Keratinocyte (primary cell): ENCODE measurements around the gene CAPZB. TPM values are rescaled to one million over a fixed set of nuclear protein-coding genes. Genes with fewer than 3 reads are reported as not detected.

ENCODE experiments used
- DNase-seq: peaks from one replicate; pipeline ENCODE4 v3.0.0-alpha.2; 2011; ENCODE audit warnings: low read depth, missing footprints, low spot score
- FAIRE-seq: peaks from 2 replicates; lab custom pipeline; 2011; peaks lifted over from hg19 to GRCh38; lab: Jason Lieb, UNC
- H2AFZ ChIP-seq: 2 replicates; pipeline ENCODE4 v1.6.0; 2012; ENCODE audit warnings: low read length, control low read depth, inconsistent platforms; ENCODE audit not compliant: control insufficient read depth
- H3K27ac ChIP-seq: 2 replicates; pipeline ENCODE4 v1.5.1; 2011; ENCODE audit warnings: low read length; ENCODE audit not compliant: control insufficient read depth, insufficient read depth
- H3K27me3 ChIP-seq: 3 replicates; pipeline ENCODE4 v1.6.0; 2011; ENCODE audit warnings: low read length; ENCODE audit not compliant: control insufficient read depth, insufficient read depth; ENCODE audit errors: extremely low read depth
- H3K36me3 ChIP-seq, 2 experiments: 2 replicates in 1 of 2; 3 replicates in 1 of 2; pipeline ENCODE4 v1.5.1; 2011; ENCODE audit warnings: low read length in 2 of 2, mild to moderate bottlenecking in 1 of 2; ENCODE audit not compliant: control insufficient read depth in 2 of 2, insufficient read depth in 2 of 2; ENCODE audit errors: extremely low read depth in 1 of 2
- H3K4me1 ChIP-seq: 3 replicates; pipeline ENCODE4 v1.5.1; 2011; ENCODE audit warnings: low read length; ENCODE audit not compliant: control insufficient read depth, insufficient read depth; ENCODE audit errors: extremely low read depth
- H3K4me2 ChIP-seq: 3 replicates; pipeline ENCODE4 v1.6.0; 2011; ENCODE audit warnings: low read depth, low read length; ENCODE audit not compliant: control insufficient read depth, insufficient read depth; ENCODE audit errors: extremely low read depth
- H3K4me3 ChIP-seq, 3 experiments: fragments of 200-600 bp in 1 of 3; sonication (generic) in 1 of 3; 2 replicates in 2 of 3; 3 replicates in 1 of 3; pipeline ENCODE4 v1.5.1; 2011 to 2016; ENCODE audit warnings: low read length in 3 of 3, mild to moderate bottlenecking in 3 of 3, control low read depth in 2 of 3, inconsistent platforms in 1 of 3, low read depth in 1 of 3, mixed read lengths in 1 of 3, mixed run types in 1 of 3, moderate library complexity in 1 of 3; ENCODE audit not compliant: control insufficient read depth in 2 of 3, insufficient read depth in 2 of 3; ENCODE audit errors: extremely low read depth in 1 of 3
- H3K79me2 ChIP-seq: 2 replicates; pipeline ENCODE4 v1.6.0; 2012; ENCODE audit warnings: low read length; ENCODE audit not compliant: control insufficient read depth, insufficient read depth
- H3K9ac ChIP-seq: 3 replicates; pipeline ENCODE4 v1.6.0; 2011; ENCODE audit warnings: low read length; ENCODE audit not compliant: control insufficient read depth, insufficient read depth; ENCODE audit errors: extremely low read depth
- H3K9me1 ChIP-seq: 3 replicates; pipeline ENCODE4 v1.6.0; 2011; ENCODE audit warnings: low read length; ENCODE audit not compliant: control insufficient read depth, insufficient read depth; ENCODE audit errors: extremely low read depth
- H3K9me3 ChIP-seq: 2 replicates; pipeline ENCODE4 v1.5.1; 2012; ENCODE audit warnings: low read depth, low read length; ENCODE audit not compliant: control insufficient read depth
- H4K20me1 ChIP-seq: 3 replicates; pipeline ENCODE4 v1.6.0; 2011; ENCODE audit warnings: low read length; ENCODE audit not compliant: control insufficient read depth, insufficient read depth; ENCODE audit errors: extremely low read depth
- EZH2 ChIP-seq: IDR thresholded peaks from one replicate; pipeline ENCODE4 v1.6.1; 2012; ENCODE audit warnings: inconsistent platforms, mild to moderate bottlenecking, low read length, moderate library complexity
- dilution Hi-C: fragments of 300-500 bp; cut with MboI; formaldehyde crosslinking; loops from one replicate; pipeline ENCODE4 v1.7.0; 2020; ENCODE audit warnings: low sequenced_read_pairs; ENCODE audit not compliant: extremely low pct_ligation_motif_present
- polyA plus RNA-seq, 5 experiments: library from polyadenylated mRNA; depleted of rRNA in 3 of 5; stranded (reverse) in 3 of 5; stranded (forward) in 1 of 5; unstranded in 1 of 5; fragments of >200 nt; gene quantifications; 1 replicate in 1 of 5; 2 replicates in 3 of 5; 3 replicates in 1 of 5; pipeline versions ENCODE4 v1.2.1 to v1.2.3, GENCODE V29; 2011 to 2012; ENCODE audit warnings: missing spikeins in 2 of 5, low read depth in 1 of 5, low replicate concordance in 1 of 5
- TF ChIP-seq, protein P1 (sequence below), 3 experiments: IDR thresholded peaks in 1 of 3; conservative IDR thresholded peaks in 1 of 3; optimal IDR thresholded peaks in 1 of 3; 2 replicates in 2 of 3; 3 replicates in 1 of 3; pipeline versions ENCODE3 to v1.5.1; 2011; ENCODE audit warnings: low read length in 3 of 3, mild to moderate bottlenecking in 3 of 3, moderate library complexity in 2 of 3, control low read depth in 1 of 3, inconsistent platforms in 1 of 3; ENCODE audit not compliant: insufficient read depth in 2 of 3; ENCODE audit errors: extremely low read depth in 1 of 3

Gene CAPZB
- polyA plus RNA-seq, 1 donor (not counting 4 experiments of a cell fraction or from before 2014, with no cell fraction given): 193 TPM

DNA sequence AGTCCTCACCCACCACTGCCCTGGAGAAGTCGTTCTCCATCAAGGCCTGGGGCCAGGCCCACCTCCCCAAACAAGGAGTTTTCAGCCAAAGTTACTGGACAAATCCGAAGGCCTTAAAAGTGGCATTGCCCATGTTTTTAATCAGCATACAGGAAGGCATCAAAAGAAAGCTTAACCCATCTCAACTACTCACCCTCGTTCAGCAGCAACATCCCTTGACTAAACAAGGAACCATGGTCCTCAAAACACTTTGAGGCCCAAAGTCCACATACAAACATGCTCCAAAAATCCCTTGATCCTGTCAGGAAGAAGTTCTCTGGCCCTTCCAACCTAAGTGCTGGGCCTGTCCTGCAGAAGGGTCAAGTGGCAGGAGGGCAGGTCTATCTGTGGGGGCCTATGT is 1.6 kb downstream of the CAPZB start:
- peaks cover 7 to 19% of the 10 kb centered on the region in 2 experiments for H3K36me3 ChIP-seq
- DNase-seq (no peak), FAIRE-seq (no peak)
- peaks cover 48% of the 10 kb centered on the region for H4K20me1 ChIP-seq
- H3K9me3 ChIP-seq: no peaks in the 10 kb centered on the region
- no peak overlapping the region for H2AFZ ChIP-seq
- peaks cover 36% of the 10 kb centered on the region for H3K4me1 ChIP-seq
- dilution Hi-C loops: no loop called here
- TF ChIP-seq, protein P1, sequence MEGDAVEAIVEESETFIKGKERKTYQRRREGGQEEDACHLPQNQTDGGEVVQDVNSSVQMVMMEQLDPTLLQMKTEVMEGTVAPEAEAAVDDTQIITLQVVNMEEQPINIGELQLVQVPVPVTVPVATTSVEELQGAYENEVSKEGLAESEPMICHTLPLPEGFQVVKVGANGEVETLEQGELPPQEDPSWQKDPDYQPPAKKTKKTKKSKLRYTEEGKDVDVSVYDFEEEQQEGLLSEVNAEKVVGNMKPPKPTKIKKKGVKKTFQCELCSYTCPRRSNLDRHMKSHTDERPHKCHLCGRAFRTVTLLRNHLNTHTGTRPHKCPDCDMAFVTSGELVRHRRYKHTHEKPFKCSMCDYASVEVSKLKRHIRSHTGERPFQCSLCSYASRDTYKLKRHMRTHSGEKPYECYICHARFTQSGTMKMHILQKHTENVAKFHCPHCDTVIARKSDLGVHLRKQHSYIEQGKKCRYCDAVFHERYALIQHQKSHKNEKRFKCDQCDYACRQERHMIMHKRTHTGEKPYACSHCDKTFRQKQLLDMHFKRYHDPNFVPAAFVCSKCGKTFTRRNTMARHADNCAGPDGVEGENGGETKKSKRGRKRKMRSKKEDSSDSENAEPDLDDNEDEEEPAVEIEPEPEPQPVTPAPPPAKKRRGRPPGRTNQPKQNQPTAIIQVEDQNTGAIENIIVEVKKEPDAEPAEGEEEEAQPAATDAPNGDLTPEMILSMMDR (optimal IDR thresholded peaks at IDR 0.05 in 1 of 3, IDR thresholded peaks at IDR 0.05 in 1 of 3, conservative IDR thresholded peaks at IDR 0.05 in 1 of 3; ENCODE audit: extremely low read depth in 1 of 3, insufficient read depth in 2 of 3, low read length in 3 of 3): no peak
- TF ChIP-seq EZH2: no peak
- peak overlapping the region; percentile 90 for H3K9ac ChIP-seq
- H3K27ac ChIP-seq: peak overlapping the region; percentile 83
- no peaks in the 10 kb centered on the region for H3K27me3 ChIP-seq
- H3K4me2 ChIP-seq: peak overlapping the region; percentile 96
- peaks cover 68% of the 10 kb centered on the region for H3K79me2 ChIP-seq
- peak overlapping the region; percentile 88 to 96 (median 95) for H3K4me3 ChIP-seq
- peaks cover 9% of the 10 kb centered on the region for H3K9me1 ChIP-seq

DNA sequence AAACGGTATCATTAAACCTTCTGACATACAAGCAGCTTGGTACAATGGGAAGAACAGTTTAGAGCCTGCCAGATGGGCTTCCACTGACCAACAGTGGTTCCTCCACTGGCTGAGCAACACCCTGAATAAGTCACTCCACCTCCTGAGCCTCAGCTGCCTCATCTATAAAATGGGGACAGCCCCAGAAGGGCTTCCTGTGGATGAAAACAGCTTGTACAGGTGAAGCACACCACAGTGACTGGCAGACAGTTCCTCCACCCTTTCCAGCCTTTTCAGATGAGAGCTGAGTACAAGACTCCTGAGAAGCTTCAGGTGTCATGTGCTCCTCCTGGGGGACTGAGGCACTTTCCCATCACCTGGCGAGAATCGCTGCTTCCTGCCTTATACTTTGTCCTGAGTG is 2.1 kb downstream of the CAPZB start:
- no peak overlapping the region for H3K27ac ChIP-seq
- no peak for FAIRE-seq
- peak overlapping the region; percentile 90 for H3K9ac ChIP-seq

More for the DNA sequence above, 2.1 kb downstream of the CAPZB start:
- H4K20me1 ChIP-seq: peaks cover 49% of the 10 kb centered on the region
- H2AFZ ChIP-seq: no peak overlapping the region
- peak overlapping the region; percentile 96 for H3K4me2 ChIP-seq
- peaks cover 36% of the 10 kb centered on the region for H3K4me1 ChIP-seq
- no peak overlapping the region for H3K4me3 ChIP-seq
- H3K9me1 ChIP-seq: peaks cover 9% of the 10 kb centered on the region
- H3K79me2 ChIP-seq: peaks cover 72% of the 10 kb centered on the region
- dilution Hi-C loops: no loop called here
- TF ChIP-seq, protein P1 (optimal IDR thresholded peaks at IDR 0.05 in 1 of 3, IDR thresholded peaks at IDR 0.05 in 1 of 3, conservative IDR thresholded peaks at IDR 0.05 in 1 of 3; ENCODE audit: extremely low read depth in 1 of 3, insufficient read depth in 2 of 3, low read length in 3 of 3): no peak
- no peak for TF ChIP-seq EZH2
- peaks cover 7 to 22% of the 10 kb centered on the region in 2 experiments for H3K36me3 ChIP-seq
- no peaks in the 10 kb centered on the region for H3K9me3 ChIP-seq
- DNase-seq: no peak
- H3K27me3 ChIP-seq: no peaks in the 10 kb centered on the region
